GM23338 (cell line): ENCODE data around the gene ST8SIA4.

ENCODE experiments used
- CTCF ChIP-seq, 2 experiments: fragments of 200-600 bp in 1 of 2; sonication (generic) in 1 of 2; conservative IDR thresholded peaks; 2 replicates each; pipeline versions ENCODE4 v1.5.1 to v1.6.1; 2016 to 2017; ENCODE audit warnings: antibody characterized with exemption in 2 of 2, low read depth in 2 of 2, mild to moderate bottlenecking in 2 of 2, moderate library complexity in 1 of 2
- EZH2 ChIP-seq: fragments of 200-600 bp; sonication (generic); IDR thresholded peaks from one replicate; pipeline ENCODE4 v1.8.0; 2017; ENCODE audit warnings: antibody characterized with exemption, mild to moderate bottlenecking, low read depth; ENCODE audit not compliant: unreplicated experiment
- EZH2phosphoT487 ChIP-seq: fragments of 200-600 bp; sonication (generic); IDR thresholded peaks from one replicate; pipeline ENCODE4 v1.8.1; 2018; ENCODE audit warnings: antibody characterized with exemption; ENCODE audit not compliant: unreplicated experiment
- JUNB ChIP-seq: IDR thresholded peaks from one replicate; pipeline ENCODE4 v1.6.1; 2016; ENCODE audit warnings: antibody characterized with exemption; ENCODE audit not compliant: unreplicated experiment
- NANOG ChIP-seq: IDR thresholded peaks from 2 replicates; pipeline ENCODE4 v1.6.1; 2016; ENCODE audit warnings: antibody characterized with exemption, borderline replicate concordance
- POLR2AphosphoS5 ChIP-seq: IDR thresholded peaks from 2 replicates; pipeline ENCODE4 v1.6.1; 2016; ENCODE audit warnings: antibody characterized with exemption, low read depth
- STAT1 ChIP-seq: IDR thresholded peaks from one replicate; pipeline ENCODE4 v1.6.1; 2016; ENCODE audit warnings: antibody characterized with exemption; ENCODE audit not compliant: unreplicated experiment

- TF ChIP-seq CTCF (conservative IDR thresholded peaks at IDR 0.05; ENCODE audit: low read depth in 2 of 2) (no peak), EZH2phosphoT487 (no peak), JUNB (no peak), EZH2 (no peak), POLR2AphosphoS5 (no peak), STAT1 (no peak), NANOG (no peak)
These were observed 39.3 kb downstream of the ST8SIA4 start for GRCh38 chr5:100863739-100864138.
